ENCODE measurements around the gene ANP32B.
"Not testable (repeated sequence)": the region's sequence is repeated elsewhere in the genome, so short reads cannot be mapped to it uniquely, and the experiment has no call there.

The ANP32B gene

DNA sequence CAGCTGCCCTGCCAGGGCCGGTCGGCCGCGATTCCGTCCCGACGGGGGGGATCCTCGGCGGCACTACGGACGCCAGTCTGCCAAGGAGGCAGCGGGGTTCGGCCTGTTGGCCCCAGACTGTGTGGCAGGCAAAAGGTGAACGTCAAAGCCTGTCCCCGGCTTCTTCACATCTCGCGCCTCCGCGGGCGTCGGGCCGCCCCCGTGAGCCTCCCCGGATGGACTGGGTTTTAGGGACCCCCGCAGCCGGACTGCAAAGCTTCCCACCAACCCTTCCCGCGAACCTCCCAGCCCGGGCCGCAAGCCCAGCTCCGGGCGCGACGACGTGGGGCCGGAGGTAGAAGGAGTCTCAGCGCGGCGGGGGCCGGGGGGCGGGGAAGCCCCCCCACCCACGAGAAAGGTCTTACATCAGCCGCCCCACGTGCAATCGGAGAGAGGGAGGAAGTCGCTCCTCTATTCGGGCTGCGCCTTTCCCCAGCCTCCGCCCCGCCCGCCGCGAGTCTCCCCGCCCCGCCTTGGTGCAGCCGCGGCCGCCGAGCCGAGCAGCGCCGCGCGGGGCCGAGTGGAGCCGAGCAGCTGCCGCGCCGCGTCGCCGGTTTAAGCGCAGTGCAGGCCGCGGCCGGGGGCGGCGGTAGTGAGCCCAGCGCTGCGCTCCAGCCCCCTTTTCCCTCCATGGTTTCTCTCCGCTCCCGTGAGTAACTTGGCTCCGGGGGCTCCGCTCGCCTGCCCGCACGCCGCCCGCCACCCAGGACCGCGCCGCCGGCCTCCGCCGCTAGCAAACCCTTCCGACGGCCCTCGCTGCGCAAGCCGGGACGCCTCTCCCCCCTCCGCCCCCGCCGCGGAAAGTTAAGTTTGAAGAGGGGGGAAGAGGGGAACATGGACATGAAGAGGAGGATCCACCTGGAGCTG lies at the start of gene ANP32B:
TSS of gene ANP32B (plus strand) at position 659 of the 906 bp plus-strand sequence. CDS start at position 874, 215 bp downstream.
- DNase-seq (ENCODE audit: low spot score): peak; percentile 93

- peak; percentile 65 for DNase-seq (ENCODE audit: low spot score)
Observed at GRCh38 chr9:97934321-97935115, 48.6 kb upstream of the ANP32B start.

DNA sequence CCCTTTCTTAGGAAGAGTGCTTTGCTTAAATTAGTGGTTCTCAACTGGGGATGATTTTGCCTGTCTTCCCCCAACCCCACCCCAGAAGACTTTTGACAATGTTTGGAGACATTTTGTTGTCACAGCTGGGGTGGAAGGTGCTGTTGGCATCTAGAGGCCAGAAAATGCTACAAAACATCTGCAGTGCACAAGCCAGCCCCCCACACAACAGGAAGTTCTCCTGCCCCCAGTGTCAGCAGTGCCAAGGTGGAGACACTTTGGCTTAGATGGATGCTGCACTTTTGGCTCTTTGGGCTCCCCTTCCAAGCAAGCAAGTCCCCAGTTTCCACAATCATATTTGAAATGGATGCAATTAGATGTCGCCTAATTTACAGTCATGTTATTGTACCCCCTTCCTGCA lies 47.9 kb upstream of the ANP32B start:
- peak; percentile 48 for DNase-seq (ENCODE audit: low spot score)

GRCh38 chr9:97936998-97937397 lies 46.1 kb upstream of the ANP32B start:
- peak; percentile 47 for DNase-seq (ENCODE audit: low spot score)

GRCh38 chr9:97938081-97938644 lies 45.0 kb upstream of the ANP32B start, which contains the start of gene HEMGN:
TSS of gene HEMGN (minus strand) at chr9:97938172. CDS start at chr9:97938136, 36 bp downstream.
- DNase-seq (ENCODE audit: low spot score): peak; percentile 82

DNA sequence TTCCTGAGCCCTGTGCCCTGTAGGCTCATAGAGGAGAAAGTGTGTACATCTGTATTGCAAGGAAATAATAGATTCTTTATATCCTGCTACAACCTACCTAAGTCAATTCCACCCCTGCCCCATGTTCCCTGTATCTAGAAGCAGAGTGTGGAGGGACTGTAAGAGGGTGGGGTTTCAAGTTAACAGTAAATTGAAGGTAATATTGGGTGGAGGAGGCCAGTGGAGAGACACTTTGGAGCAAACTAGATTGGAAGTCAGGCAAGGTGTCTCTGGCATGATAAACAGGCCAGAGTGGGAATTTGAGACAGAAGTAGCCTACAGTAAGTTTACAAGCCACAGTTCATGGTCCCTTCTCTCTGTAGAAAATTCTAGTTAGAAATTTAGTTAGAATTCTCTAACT lies 42.9 kb upstream of the ANP32B start:
- peak; percentile 81 for DNase-seq (ENCODE audit: low spot score)

GRCh38 chr9:97940741-97941140 lies 42.4 kb upstream of the ANP32B start:
- DNase-seq (ENCODE audit: low spot score): peak; percentile 64

GRCh38 chr9:97941323-97941722 lies 41.8 kb upstream of the ANP32B start:
- DNase-seq (ENCODE audit: low spot score): no peak

DNA sequence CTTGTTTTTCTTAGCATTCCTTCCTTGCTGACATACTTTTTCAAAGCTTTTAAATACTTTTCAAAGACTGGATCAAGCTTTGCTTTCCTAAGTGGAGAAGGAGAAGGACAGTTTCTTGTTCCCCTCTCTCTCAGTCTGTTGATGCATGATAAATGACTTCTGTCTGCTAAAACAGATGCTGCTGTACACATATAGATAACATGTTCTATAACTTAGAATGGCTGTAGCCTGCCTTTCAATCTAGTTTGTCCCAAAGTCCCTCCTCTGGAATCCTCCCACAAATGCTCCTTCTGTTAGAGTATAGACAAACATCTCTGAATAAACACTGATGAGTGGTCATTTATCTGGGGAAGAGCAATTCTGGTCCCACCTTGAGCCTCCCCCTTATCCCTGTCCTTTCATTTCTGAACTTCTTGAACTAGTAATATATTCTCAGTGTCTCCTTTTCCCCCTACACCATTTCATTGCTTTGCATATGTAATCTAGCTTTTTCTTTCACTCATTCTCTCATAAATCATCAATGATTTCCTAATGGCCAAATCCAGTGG lies 39.8 kb upstream of the ANP32B start:
- peak; percentile 75 for DNase-seq (ENCODE audit: low spot score)

GRCh38 chr9:97944612-97945011 lies 38.5 kb upstream of the ANP32B start:
- DNase-seq (ENCODE audit: low spot score): peak; percentile 24

GRCh38 chr9:97945470-97945869 lies 37.7 kb upstream of the ANP32B start:
- not testable (repeated sequence) for DNase-seq (ENCODE audit: low spot score)

GRCh38 chr9:97947094-97947493 lies 36.0 kb upstream of the ANP32B start:
- DNase-seq (ENCODE audit: low spot score): not testable (repeated sequence)

DNA sequence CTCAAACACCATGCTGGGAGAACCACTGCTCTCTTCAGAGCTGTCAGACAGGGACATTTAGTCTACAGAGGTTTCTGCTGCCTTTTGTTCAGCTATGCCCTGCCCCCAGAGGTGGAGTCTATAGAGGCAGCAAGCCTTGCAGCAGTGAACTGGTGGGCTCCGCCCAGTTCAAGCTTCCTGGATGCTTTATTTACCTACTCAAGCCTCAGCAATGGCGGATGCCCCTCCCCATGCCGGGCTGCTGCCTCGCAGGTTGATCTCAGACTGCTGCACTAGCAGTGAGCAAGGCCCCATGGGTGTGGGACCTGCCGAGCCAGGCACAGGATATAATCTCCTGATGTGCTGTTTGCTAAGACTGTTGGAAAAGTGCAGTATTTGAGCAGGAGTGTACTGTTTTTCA lies 32.3 kb upstream of the ANP32B start:
- not testable (repeated sequence) for DNase-seq (ENCODE audit: low spot score)

DNA sequence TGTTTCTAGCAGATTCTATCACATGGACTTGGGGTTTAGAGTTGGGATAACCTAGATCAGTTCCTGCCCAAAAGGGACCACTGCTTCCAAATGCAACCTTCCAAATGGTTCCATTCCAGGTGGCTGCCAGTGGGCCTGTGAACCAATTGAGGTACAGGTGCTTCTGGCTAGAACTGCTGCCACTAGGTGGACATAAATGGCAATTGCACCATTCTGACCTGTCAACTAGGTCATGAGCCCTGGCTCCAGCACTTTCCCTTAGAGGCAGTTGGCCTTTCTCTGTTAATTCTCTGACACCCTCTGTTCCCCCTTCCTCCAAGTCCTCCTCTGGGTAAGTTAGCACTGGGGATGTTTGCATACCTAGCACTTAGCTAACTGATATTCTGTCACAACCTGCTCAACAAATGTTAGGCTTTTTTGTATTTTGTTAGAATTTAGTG lies 28.6 kb upstream of the ANP32B start:
- peak; percentile 92 for DNase-seq (ENCODE audit: low spot score)

GRCh38 chr9:97956331-97956730 lies 26.8 kb upstream of the ANP32B start:
- DNase-seq (ENCODE audit: low spot score): peak; percentile 56

DNA sequence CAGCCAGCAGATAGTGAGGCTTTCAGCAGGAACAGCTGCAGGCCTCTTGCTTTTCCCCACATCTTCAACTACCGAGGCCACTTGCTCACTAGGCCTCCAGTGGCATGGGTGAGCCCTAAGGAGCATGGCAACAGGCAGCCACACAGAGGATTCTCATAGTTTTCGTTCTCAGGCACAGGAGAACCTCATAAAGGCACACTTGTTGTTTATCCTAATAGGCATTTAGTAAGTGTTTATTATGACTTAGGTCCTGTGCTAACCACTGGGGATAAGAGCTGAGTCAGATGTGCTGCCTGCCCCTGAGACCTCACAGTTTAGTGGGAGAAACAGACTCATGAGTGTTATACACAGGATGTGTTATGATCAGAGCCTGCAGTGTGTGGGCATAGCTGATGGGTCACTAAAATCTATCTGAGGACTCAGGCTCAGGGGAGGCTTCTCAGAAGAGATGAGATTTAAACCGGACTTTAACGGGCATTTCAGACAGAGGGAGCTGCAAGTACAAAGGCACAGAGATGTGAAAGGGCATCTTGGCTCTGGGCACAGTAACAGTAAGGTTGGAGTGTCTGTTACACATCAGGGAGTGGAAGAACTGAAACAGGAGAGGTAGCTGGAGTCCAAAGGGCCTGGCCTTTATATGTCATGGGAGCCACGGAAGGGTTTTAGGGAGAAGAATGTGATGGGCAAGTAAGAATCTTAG lies 24.2 kb upstream of the ANP32B start:
- peak; percentile 88 for DNase-seq (ENCODE audit: low spot score)

- DNase-seq (ENCODE audit: low spot score): no peak
Observed at GRCh38 chr9:97959585-97959984, 23.6 kb upstream of the ANP32B start.

DNA sequence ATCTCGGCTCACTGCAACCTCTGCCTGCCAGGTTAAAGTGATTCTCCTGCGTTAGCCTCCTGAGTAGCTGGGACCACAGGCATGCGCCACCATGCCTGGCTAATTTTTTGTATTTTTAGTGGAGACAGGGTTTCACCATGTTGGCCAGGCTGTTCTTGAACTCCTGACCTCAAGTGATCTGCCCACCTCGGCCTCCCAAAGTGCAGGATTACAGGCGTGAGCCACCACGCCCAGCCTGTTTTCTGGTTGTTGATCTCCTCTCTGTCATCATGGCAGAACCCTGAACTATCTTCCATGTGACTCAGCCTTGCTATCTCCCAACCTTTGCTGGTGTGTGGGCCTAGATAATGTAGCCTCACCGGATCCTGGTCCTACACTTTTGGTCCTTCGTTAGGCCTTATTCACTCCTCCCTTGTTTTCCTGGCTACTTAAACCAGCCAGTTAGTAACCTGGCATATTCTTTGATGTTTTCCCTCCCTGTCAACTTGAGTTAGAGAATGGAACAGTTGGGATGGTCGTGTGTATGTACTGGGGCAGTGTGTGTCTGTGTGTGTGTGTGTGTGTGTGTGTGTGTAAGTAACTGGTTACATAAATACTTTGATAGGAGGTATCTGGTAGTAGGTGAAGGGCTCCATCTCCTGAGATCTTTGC lies 22.3 kb upstream of the ANP32B start:
- DNase-seq (ENCODE audit: low spot score): peak; percentile 96

- DNase-seq (ENCODE audit: low spot score): no peak
Observed at GRCh38 chr9:97961361-97961760, 21.8 kb upstream of the ANP32B start.

DNA sequence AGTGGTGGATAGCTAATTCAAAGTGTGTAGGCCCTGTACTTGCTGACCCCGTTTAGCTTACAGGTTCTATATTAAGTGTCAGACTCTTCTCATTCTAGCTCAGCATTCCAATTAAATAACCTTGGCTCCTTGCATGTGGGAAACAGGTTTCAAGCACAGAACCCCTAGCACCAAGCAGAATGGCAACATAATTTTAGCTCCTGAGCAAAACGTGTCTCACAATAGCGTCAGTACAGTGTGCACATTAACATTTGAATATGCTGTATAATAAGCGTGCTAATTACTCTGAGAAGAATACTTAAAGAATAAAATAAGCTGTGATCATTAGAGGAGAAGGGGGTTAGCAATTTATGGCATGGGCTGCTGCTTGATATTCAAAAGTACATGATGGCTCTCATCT lies 21.0 kb upstream of the ANP32B start:
- DNase-seq (ENCODE audit: low spot score): peak; percentile 33

GRCh38 chr9:97962575-97962974 lies 20.6 kb upstream of the ANP32B start:
- no peak for DNase-seq (ENCODE audit: low spot score)

Measured in hematopoietic multipotent progenitor cell treated with erythropoietin and hydrocortisone succinate and interleukin-3 and kit ligand, for 17 days (in vitro differentiated cells).